Neural cell (in vitro differentiated cells): ENCODE measurements around the gene MPPED2. TPM values are rescaled to one million over a fixed set of nuclear protein-coding genes. Genes with fewer than 3 reads are reported as not detected.

ENCODE experiments used
- H2AFZ ChIP-seq: fragments of 200-600, 300-800 bp; sonication (generic), shearing (Covaris generic); 2 replicates; pipeline ENCODE4 v1.6.0; 2014; ENCODE audit warnings: low read depth, mild to moderate bottlenecking, antibody characterized with exemption, low read length, moderate library complexity
- H3F3A ChIP-seq: fragments of 200-600 bp; shearing (Covaris generic); 2 replicates; pipeline ENCODE4 v1.6.1; 2016; ENCODE audit warnings: mild to moderate bottlenecking, moderate library complexity, mixed read lengths, antibody characterized with exemption, low read length; ENCODE audit not compliant: insufficient read depth, poor library complexity, severe bottlenecking
- H3K27ac ChIP-seq: fragments of 200-600, 300-800 bp; sonication (generic), shearing (Covaris generic); 2 replicates; pipeline ENCODE4 v1.5.1; 2014; ENCODE audit warnings: mild to moderate bottlenecking, low read length, moderate library complexity
- H3K27me3 ChIP-seq: fragments of 300-800, 200-600 bp; sonication (generic), shearing (Covaris generic); 2 replicates; pipeline ENCODE4 v1.6.0; 2014; ENCODE audit warnings: mild to moderate bottlenecking, low read depth, low read length, moderate library complexity; ENCODE audit not compliant: insufficient read depth
- H3K36me3 ChIP-seq: fragments of 300-800, 200-600 bp; sonication (generic), shearing (Covaris generic); 2 replicates; pipeline ENCODE4 v1.5.1; 2014; ENCODE audit warnings: mild to moderate bottlenecking, antibody characterized with exemption, low read length, moderate library complexity; ENCODE audit not compliant: insufficient read depth
- H3K4me2 ChIP-seq: fragments of 300-800, 200-600 bp; sonication (generic), shearing (Covaris generic); 2 replicates; pipeline ENCODE4 v1.6.0; 2014; ENCODE audit warnings: mild to moderate bottlenecking, low read length
- H3K4me3 ChIP-seq: fragments of 300-800, 200-600 bp; sonication (generic), shearing (Covaris generic); 2 replicates; pipeline ENCODE4 v1.5.1; 2014; ENCODE audit warnings: mild to moderate bottlenecking, low read length, moderate library complexity
- H3K79me2 ChIP-seq: fragments of 200-600 bp; shearing (Covaris generic); replicated peaks from 2 replicates; pipeline ENCODE4 v1.6.0; 2014; ENCODE audit warnings: mild to moderate bottlenecking, low read length, moderate library complexity; ENCODE audit not compliant: insufficient read depth
- H3K9ac ChIP-seq: fragments of 300-800, 200-600 bp; sonication (generic), shearing (Covaris generic); 2 replicates; pipeline ENCODE4 v1.6.1; 2016; ENCODE audit warnings: mild to moderate bottlenecking, low read length, mixed read lengths
- H3K9me2 ChIP-seq: fragments of 200-600 bp; shearing (Covaris generic); 2 replicates; pipeline ENCODE4 v1.6.1; 2016; ENCODE audit warnings: mild to moderate bottlenecking, low read length, mixed read lengths; ENCODE audit not compliant: insufficient read depth
- H3K9me3 ChIP-seq: fragments of 200-600, 300-800 bp; sonication (generic), shearing (Covaris generic); 2 replicates; pipeline ENCODE4 v1.6.1; 2016; ENCODE audit warnings: mild to moderate bottlenecking, mixed run types, low read length, moderate library complexity, mixed read lengths
- H4K20me1 ChIP-seq: fragments of 200-600 bp; shearing (Covaris generic); 2 replicates; pipeline ENCODE4 v1.6.1; 2016; ENCODE audit warnings: mild to moderate bottlenecking, mixed run types; ENCODE audit not compliant: insufficient read depth
- CTCF ChIP-seq: fragments of 450-650 bp; IDR thresholded peaks from 2 replicates; pipeline ENCODE4 v1.5.1; 2014; ENCODE audit warnings: antibody characterized with exemption, mild to moderate bottlenecking, moderate library complexity; ENCODE audit not compliant: poor library complexity, severe bottlenecking
- EP300 ChIP-seq: fragments of 450-650 bp; conservative IDR thresholded peaks from 2 replicates; pipeline ENCODE4 v1.6.1; 2014; ENCODE audit warnings: antibody characterized with exemption, mild to moderate bottlenecking, moderate library complexity; ENCODE audit not compliant: poor library complexity, severe bottlenecking
- EZH2 ChIP-seq: fragments of 200-600, 300-800 bp; shearing (Covaris generic), sonication (generic); IDR thresholded peaks from 2 replicates; pipeline ENCODE4 v1.6.1; 2014; ENCODE audit warnings: antibody characterized with exemption, low read length, borderline replicate concordance, mild to moderate bottlenecking; ENCODE audit not compliant: insufficient read depth, poor library complexity, severe bottlenecking
- MXI1 ChIP-seq: fragments of 450-650 bp; conservative IDR thresholded peaks from 2 replicates; pipeline ENCODE4 v1.6.1; 2014; ENCODE audit warnings: antibody characterized with exemption, mild to moderate bottlenecking; ENCODE audit not compliant: poor library complexity, severe bottlenecking
- POLR2AphosphoS5 ChIP-seq: IDR thresholded peaks from 2 replicates; pipeline ENCODE4 v1.6.1; 2012
- RAD21 ChIP-seq: fragments of 450-650 bp; conservative IDR thresholded peaks from 2 replicates; pipeline ENCODE4 v1.6.1; 2014; ENCODE audit warnings: antibody characterized with exemption, mild to moderate bottlenecking, moderate library complexity
- REST ChIP-seq: IDR thresholded peaks from 2 replicates; pipeline ENCODE4 v1.6.1; 2012; ENCODE audit warnings: borderline replicate concordance
- SMC3 ChIP-seq: fragments of 450-650 bp; conservative IDR thresholded peaks from 2 replicates; pipeline ENCODE4 v1.6.1; 2014; ENCODE audit warnings: antibody characterized with exemption, mild to moderate bottlenecking, moderate library complexity; ENCODE audit not compliant: poor library complexity
- TAF1 ChIP-seq: IDR thresholded peaks from 2 replicates; pipeline ENCODE4 v1.6.1; 2012; ENCODE audit warnings: low read depth
- polyA plus RNA-seq: library from polyadenylated mRNA; depleted of rRNA; stranded (reverse); fragments of >200 nt; gene quantifications from 2 replicates; pipeline ENCODE4 v1.2.3, GENCODE V29; 2014

Gene MPPED2
- polyA plus RNA-seq, 1 donor from 2014 or later, result 99.7 TPM

GRCh38 chr11:30578406-30578805, 7.7 kb downstream of the MPPED2 start:
- no peak overlapping the region for H3K9ac ChIP-seq
- no peak overlapping the region for H3K27ac ChIP-seq
- no peak overlapping the region for H3K4me2 ChIP-seq
- TF ChIP-seq POLR2AphosphoS5, result no peak
- no peak for TF ChIP-seq SMC3
- TF ChIP-seq EP300, result no peak
- TF ChIP-seq EZH2, result no peak
- TF ChIP-seq MXI1, result no peak
- no peak for TF ChIP-seq REST
- TF ChIP-seq TAF1, result no peak
- TF ChIP-seq RAD21, result no peak
- TF ChIP-seq CTCF, result no peak
- H2AFZ ChIP-seq, result no peak overlapping the region
- no peak overlapping the region for H3K4me3 ChIP-seq
- peaks cover 100% of the 10 kb centered on the region for H3K79me2 ChIP-seq
- peaks cover 4% of the 10 kb centered on the region for H3K9me3 ChIP-seq
- H3F3A ChIP-seq, result peaks cover 9% of the 10 kb centered on the region
- H3K9me2 ChIP-seq, result no peaks in the 10 kb centered on the region
- H3K27me3 ChIP-seq, result no peaks in the 10 kb centered on the region
- H4K20me1 ChIP-seq, result no peaks in the 10 kb centered on the region
- peaks cover 23% of the 10 kb centered on the region for H3K36me3 ChIP-seq

GRCh38 chr11:30573951-30574350, 12.2 kb downstream of the MPPED2 start:
- H3F3A ChIP-seq, result peaks cover 3% of the 10 kb centered on the region

More at GRCh38 chr11:30573951-30574350, 12.2 kb downstream of the MPPED2 start:
- Histone ChIP-seq H3K4me2 (no peak overlapping the region), H3K27me3 (no peaks in the 10 kb centered on the region), H3K36me3 (peaks cover 17% of the 10 kb centered on the region), H3K9me3 (peaks cover 4% of the 10 kb centered on the region), H3K9ac (no peak overlapping the region), H3K4me3 (no peak overlapping the region), H2AFZ (no peak overlapping the region), H4K20me1 (no peaks in the 10 kb centered on the region), H3K79me2 (peaks cover 90% of the 10 kb centered on the region), H3K27ac (no peak overlapping the region), H3K9me2 (no peaks in the 10 kb centered on the region)
- no peak for TF ChIP-seq POLR2AphosphoS5
- no peak for TF ChIP-seq MXI1
- TF ChIP-seq SMC3, result no peak
- TF ChIP-seq REST, result no peak
- no peak for TF ChIP-seq EZH2
- TF ChIP-seq CTCF, result no peak
- TF ChIP-seq TAF1, result no peak
- no peak for TF ChIP-seq EP300
- TF ChIP-seq RAD21, result no peak
